HCT116 (cell line): ENCODE results near the gene MAP3K4. TPM values are rescaled to one million over a fixed set of nuclear protein-coding genes. Genes with fewer than 3 reads are reported as not detected.

Experiments used
- ATAC-seq: fragments of 200-7000 bp; cut with Tn5 transposase; 2 replicates; pipeline ENCODE4 v1.9.1; 2020; ENCODE audit warnings: mild to moderate bottlenecking, moderate library complexity
- BruUV-seq: library from RNA; stranded (reverse); fragments of 400-500 nt; replicated peaks from 2 replicates; lab custom pipeline; 2021; lab: Mats Ljungman, UMichigan
- CTCF ChIA-PET: fragments of 300-600 bp; sonication (Branson Sonifier 250); formaldehyde crosslinking; loops from one replicate; lab custom pipeline; 2021; ENCODE audit warnings: antibody characterized with exemption; lab: Charles Lee
- POLR2A ChIA-PET: fragments of 300-600, 350-600 bp; sonication (Branson Sonifier 250); formaldehyde crosslinking; loops from one replicate; lab custom pipeline; 2021; ENCODE audit warnings: antibody characterized with exemption; lab: Charles Lee
- RAD21 ChIA-PET, 2 experiments: fragments of 300-600 bp; sonication (Branson Sonifier 250); formaldehyde crosslinking; loops; one replicate each; lab custom pipeline; 2023; ENCODE audit warnings: low total read pairs in 2 of 2; ENCODE audit not compliant: uncharacterized antibody in 2 of 2, unreplicated experiment in 2 of 2, low non-redundant PET in 1 of 2; lab: Charles Lee
- DNase-seq: peaks from one replicate; pipeline ENCODE4 v3.0.0-alpha.2; 2010; ENCODE audit warnings: low read depth, low spot score
- H2AFZ ChIP-seq: fragments of 200-600 bp; shearing (Covaris generic), sonication (generic); 2 replicates; pipeline ENCODE4 v1.6.1; 2017; ENCODE audit warnings: low read depth, mixed run types, mixed read lengths, antibody characterized with exemption, low read length; ENCODE audit not compliant: poor library complexity, severe bottlenecking
- H3K27ac ChIP-seq: 2 replicates; pipeline ENCODE4 v1.5.1; 2012; ENCODE audit warnings: low read depth, low read length
- H3K27me3 ChIP-seq: fragments of 200-600 bp; sonication (generic); 2 replicates; pipeline ENCODE4 v1.6.1; 2016; ENCODE audit warnings: mixed run types, low read length, mixed read lengths; ENCODE audit not compliant: insufficient read depth
- H3K36me3 ChIP-seq, 2 experiments: fragments of 200-500 bp in 1 of 2; fragments of 200-600 bp in 1 of 2; sonication (Bioruptor generic) in 1 of 2; sonication (generic) in 1 of 2; 2 replicates each; pipeline versions ENCODE4 v1.5.1 to v1.6.1; 2014 to 2016; ENCODE audit warnings: low read length in 2 of 2, inconsistent platforms in 1 of 2, mixed read lengths in 1 of 2, mixed run types in 1 of 2; ENCODE audit not compliant: insufficient read depth in 2 of 2, control insufficient read depth in 1 of 2
- H3K4me1 ChIP-seq, 2 experiments: fragments of 200-600 bp in 1 of 2; sonication (generic) in 1 of 2; 2 replicates each; pipeline versions ENCODE4 v1.5.1 to v1.6.1; 2012 to 2017; ENCODE audit warnings: low read length in 2 of 2, inconsistent platforms in 1 of 2, mild to moderate bottlenecking in 1 of 2, mixed read lengths in 1 of 2, mixed run types in 1 of 2, moderate library complexity in 1 of 2; ENCODE audit not compliant: insufficient read depth in 2 of 2, control insufficient read depth in 1 of 2
- H3K4me2 ChIP-seq: fragments of 200-600 bp; sonication (generic); 2 replicates; pipeline ENCODE4 v1.6.1; 2017; ENCODE audit warnings: mixed run types, low read length, mixed read lengths
- H3K4me3 ChIP-seq, 2 experiments: fragments of 200-600 bp in 1 of 2; sonication (generic) in 1 of 2; replicated peaks in 1 of 2; 2 replicates each; pipeline ENCODE4 v1.5.1; 2011 to 2016; ENCODE audit warnings: low read length in 2 of 2, control low read depth in 1 of 2, low read depth in 1 of 2, mild to moderate bottlenecking in 1 of 2, mixed read lengths in 1 of 2, mixed run types in 1 of 2
- H3K79me2 ChIP-seq: fragments of 200-600 bp; sonication (generic); 2 replicates; pipeline ENCODE4 v1.6.1; 2017; ENCODE audit warnings: mild to moderate bottlenecking, mixed run types, low read length, moderate library complexity, mixed read lengths; ENCODE audit not compliant: insufficient read depth
- H3K9ac ChIP-seq: fragments of 200-600 bp; sonication (generic); 2 replicates; pipeline ENCODE4 v1.6.1; 2016; ENCODE audit warnings: low read length, mixed read lengths
- H3K9me2 ChIP-seq: fragments of 200-600 bp; sonication (generic), shearing (Covaris generic); 2 replicates; pipeline ENCODE4 v1.6.1; 2017; ENCODE audit warnings: mixed run types, mild to moderate bottlenecking, moderate library complexity; ENCODE audit not compliant: insufficient read depth
- H3K9me3 ChIP-seq, 2 experiments: fragments of 200-500 bp in 1 of 2; fragments of 200-600 bp in 1 of 2; sonication (Bioruptor generic) in 1 of 2; sonication (generic) in 1 of 2; 2 replicates each; pipeline ENCODE4 v1.6.1; 2014 to 2017; ENCODE audit warnings: low read length in 2 of 2, mixed read lengths in 2 of 2, inconsistent platforms in 1 of 2, low read depth in 1 of 2, mild to moderate bottlenecking in 1 of 2, mixed run types in 1 of 2, moderate library complexity in 1 of 2; ENCODE audit not compliant: control insufficient read depth in 1 of 2, insufficient read depth in 1 of 2
- H4K20me1 ChIP-seq: fragments of 200-600 bp; sonication (generic), shearing (Covaris generic); 2 replicates; pipeline ENCODE4 v1.6.1; 2017; ENCODE audit warnings: mixed run types, mild to moderate bottlenecking, moderate library complexity; ENCODE audit not compliant: insufficient read depth
- CBX3 ChIP-seq: IDR thresholded peaks from 2 replicates; pipeline ENCODE4 v1.6.1; 2012; ENCODE audit warnings: low read depth
- CTCF ChIP-seq, 3 experiments: fragments of 200-600 bp in 1 of 3; sonication (generic) in 1 of 3; IDR thresholded peaks in 2 of 3; conservative IDR thresholded peaks in 1 of 3; 2 replicates each; pipeline ENCODE4 v1.5.1; 2012 to 2017; ENCODE audit warnings: low read depth in 2 of 3, low read length in 2 of 3, antibody characterized with exemption in 1 of 3, borderline replicate concordance in 1 of 3, control low read depth in 1 of 3, mild to moderate bottlenecking in 1 of 3, mixed read lengths in 1 of 3, mixed run types in 1 of 3, moderate library complexity in 1 of 3; ENCODE audit not compliant: insufficient read depth in 1 of 3
- JUND ChIP-seq: IDR thresholded peaks from 2 replicates; pipeline ENCODE4 v1.6.1; 2012
- POLR2AphosphoS5 ChIP-seq: IDR thresholded peaks from 2 replicates; pipeline ENCODE4 v1.6.1; 2011; ENCODE audit warnings: mild to moderate bottlenecking, low read depth, low read length, moderate library complexity
- SP1 ChIP-seq: IDR thresholded peaks from 2 replicates; pipeline ENCODE4 v1.6.1; 2012; ENCODE audit warnings: low read depth
- SRF ChIP-seq: IDR thresholded peaks from 2 replicates; pipeline ENCODE4 v1.6.1; 2012; ENCODE audit warnings: low read depth
- ZBTB33 ChIP-seq: IDR thresholded peaks from 2 replicates; pipeline ENCODE4 v1.6.1; 2011; ENCODE audit warnings: mild to moderate bottlenecking, low read length, moderate library complexity; ENCODE audit not compliant: insufficient replicate concordance; ENCODE audit errors: extremely low read depth
- ZFX ChIP-seq: fragments of 450-650 bp; IDR thresholded peaks from 2 replicates; pipeline ENCODE4 v1.6.1; 2017
- ZNF274 ChIP-seq: fragments of 200-500 bp; sonication (Bioruptor generic); IDR thresholded peaks from 2 replicates; pipeline ENCODE4 v1.6.1; 2014; ENCODE audit warnings: mild to moderate bottlenecking, low read depth, low read length, inconsistent platforms
- intact Hi-C: fragments of 100-400 bp; cut with micrococcal nuclease; formaldehyde crosslinking; loops from 2 replicates; pipeline ENCODE4 v1.10.0; 2022
- total RNA-seq: library from RNA; stranded (reverse); gene quantifications from one replicate; pipeline ENCODE4 v1.2.1, GENCODE V29; 2021; ENCODE audit not compliant: unreplicated experiment
- TF ChIP-seq, protein P1 (sequence below): IDR thresholded peaks from 2 replicates; pipeline ENCODE4 v1.6.1; 2012

The MAP3K4 gene
- total RNA-seq, 1 experiment from 2014 or later = 46.5 TPM

DNA sequence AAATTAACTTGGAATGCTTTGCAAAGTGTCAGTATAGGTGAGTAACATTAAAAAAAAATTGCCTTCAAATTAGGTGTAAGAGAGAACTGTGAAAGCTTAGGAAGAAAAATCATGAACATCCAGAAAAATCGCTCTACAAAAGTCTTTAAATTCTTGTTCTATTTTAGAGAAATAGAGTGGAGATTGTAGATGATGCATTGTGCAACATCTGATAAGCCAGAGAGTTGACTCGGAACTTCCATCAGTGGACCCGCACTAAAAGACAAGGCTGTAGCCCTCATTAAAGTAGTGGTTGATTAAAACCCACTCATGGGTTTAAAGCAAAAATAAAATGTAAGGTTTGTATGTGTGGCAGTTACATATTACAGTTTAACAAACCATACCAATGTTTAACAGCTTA is 35.8 kb downstream of the MAP3K4 start:
- no peaks in the 10 kb centered on the region for H3K9me3 ChIP-seq
- ATAC-seq = no peak
- TF ChIP-seq JUND = no peak
- no peak for TF ChIP-seq CBX3
- no peak for TF ChIP-seq ZFX
- no peak for TF ChIP-seq SP1
- TF ChIP-seq SRF = no peak
- no peak for TF ChIP-seq ZBTB33
- TF ChIP-seq CTCF (IDR thresholded peaks at IDR 0.05 in 2 of 3, conservative IDR thresholded peaks at IDR 0.05 in 1 of 3; ENCODE audit: borderline replicate concordance in 1 of 3, insufficient read depth in 1 of 3, low read depth in 2 of 3, low read length in 2 of 3) = no peak
- TF ChIP-seq, protein P1, sequence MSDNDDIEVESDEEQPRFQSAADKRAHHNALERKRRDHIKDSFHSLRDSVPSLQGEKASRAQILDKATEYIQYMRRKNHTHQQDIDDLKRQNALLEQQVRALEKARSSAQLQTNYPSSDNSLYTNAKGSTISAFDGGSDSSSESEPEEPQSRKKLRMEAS = no peak
- TF ChIP-seq ZNF274 = no peak
- no peak for TF ChIP-seq POLR2AphosphoS5
- TF ChIP-seq, all 23 proteins: peak for 0
- H4K20me1 ChIP-seq = no peaks in the 10 kb centered on the region
- ChIA-PET POLR2A (no interaction called here), RAD21 (no interaction called here), CTCF (no interaction called here)
- H3K79me2 ChIP-seq = peaks cover 71% of the 10 kb centered on the region
- H3K9ac ChIP-seq = no peak overlapping the region
- DNase-seq = no peak
- H3K4me2 ChIP-seq = no peak overlapping the region
- intact Hi-C loops = no loop called here
- BruUV-seq = no TSS peak
- H3K4me3 ChIP-seq = no peak overlapping the region
- H3K9me2 ChIP-seq = no peaks in the 10 kb centered on the region
- no peaks in the 10 kb centered on the region for H3K27me3 ChIP-seq
- H2AFZ ChIP-seq = no peak overlapping the region
- no peaks in the 10 kb centered on the region for H3K4me1 ChIP-seq
- no peak overlapping the region for H3K27ac ChIP-seq
- no peaks in the 10 kb centered on the region for H3K36me3 ChIP-seq
